Memory B cell (primary cell): ENCODE results near the gene PODXL2.

Experiments used
- ATAC-seq: fragments of 150-1000 bp; cut with Tn5 transposase; 2 replicates; pipeline ENCODE4 v1.10.0; 2021; ENCODE audit warnings: low read depth, mild to moderate bottlenecking, moderate library complexity
- DNase-seq, 2 donors: peaks; one replicate each; pipeline ENCODE4 v3.0.0; 2022; ENCODE audit warnings: low spot score in 2 of 2
- H3K27ac Mint-ChIP-seq: one replicate; pipeline ENCODE4 v1.8.0; 2022; ENCODE audit warnings: mild to moderate bottlenecking, moderate library complexity, mixed read lengths
- H3K27me3 Mint-ChIP-seq: one replicate; pipeline ENCODE4 v1.8.0; 2022; ENCODE audit warnings: mixed read lengths
- H3K36me3 Mint-ChIP-seq: one replicate; pipeline ENCODE4 v1.8.0; 2022; ENCODE audit warnings: mild to moderate bottlenecking, mixed read lengths
- H3K4me1 Mint-ChIP-seq: one replicate; pipeline ENCODE4 v1.8.0; 2022; ENCODE audit warnings: mixed read lengths
- H3K4me3 Mint-ChIP-seq: one replicate; pipeline ENCODE4 v1.8.0; 2022; ENCODE audit warnings: mild to moderate bottlenecking, moderate library complexity, mixed read lengths
- H3K9me3 Mint-ChIP-seq: one replicate; pipeline ENCODE4 v1.8.0; 2022; ENCODE audit warnings: mixed read lengths

PODXL2 gene

GRCh38 chr3:127708837-127709236 is 79.9 kb downstream of the PODXL2 start:
- peaks cover 3% of the 10 kb centered on the region for H3K9me3 Mint-ChIP-seq
- ATAC-seq (no peak), DNase-seq (no peak)
- H3K36me3 Mint-ChIP-seq, result peaks cover 2% of the 10 kb centered on the region
- no peaks in the 10 kb centered on the region for H3K27me3 Mint-ChIP-seq
- no peak overlapping the region for H3K27ac Mint-ChIP-seq
- peaks cover 4% of the 10 kb centered on the region for H3K4me1 Mint-ChIP-seq
- no peak overlapping the region for H3K4me3 Mint-ChIP-seq

GRCh38 chr3:127709320-127710060 is 80.5 kb downstream of the PODXL2 start:
- H3K4me1 Mint-ChIP-seq, result peaks cover 2% of the 10 kb centered on the region
- DNase-seq (no peak), ATAC-seq (no peak)
- no peak overlapping the region for H3K4me3 Mint-ChIP-seq
- no peak overlapping the region for H3K27ac Mint-ChIP-seq
- H3K36me3 Mint-ChIP-seq, result peaks cover under 1% of the 10 kb centered on the region
- peaks cover 2% of the 10 kb centered on the region for H3K9me3 Mint-ChIP-seq
- H3K27me3 Mint-ChIP-seq, result no peaks in the 10 kb centered on the region

- H3K36me3 Mint-ChIP-seq, result no peaks in the 10 kb centered on the region
- H3K27ac Mint-ChIP-seq, result no peak overlapping the region
- H3K4me1 Mint-ChIP-seq, result peaks cover 2% of the 10 kb centered on the region
- ATAC-seq (no peak), DNase-seq (no peak)
- H3K27me3 Mint-ChIP-seq, result no peaks in the 10 kb centered on the region
- no peaks in the 10 kb centered on the region for H3K9me3 Mint-ChIP-seq
- no peak overlapping the region for H3K4me3 Mint-ChIP-seq
These were observed 81.4 kb downstream of the PODXL2 start for GRCh38 chr3:127710155-127710941.

- no peak for DNase-seq
- ATAC-seq, result no peak
- Mint-ChIP-seq H3K4me1 (peaks cover 2% of the 10 kb centered on the region), H3K36me3 (no peaks in the 10 kb centered on the region), H3K27ac (no peak overlapping the region), H3K27me3 (no peaks in the 10 kb centered on the region), H3K9me3 (no peaks in the 10 kb centered on the region), H3K4me3 (no peak overlapping the region)
These were observed 82.2 kb downstream of the PODXL2 start for GRCh38 chr3:127711021-127711695.

GRCh38 chr3:127711896-127712295 is 82.9 kb downstream of the PODXL2 start:
- no peak for DNase-seq
- Mint-ChIP-seq H3K4me3 (no peak overlapping the region), H3K36me3 (no peaks in the 10 kb centered on the region), H3K27ac (no peak overlapping the region), H3K27me3 (no peaks in the 10 kb centered on the region), H3K4me1 (peaks cover 2% of the 10 kb centered on the region), H3K9me3 (no peaks in the 10 kb centered on the region)
- no peak for ATAC-seq

GRCh38 chr3:127712461-127712860 is 83.5 kb downstream of the PODXL2 start:
- Mint-ChIP-seq H3K27me3 (no peaks in the 10 kb centered on the region), H3K27ac (no peak overlapping the region)

GRCh38 chr3:127712881-127713771 is 84.1 kb downstream of the PODXL2 start:
- Mint-ChIP-seq H3K27me3 (no peaks in the 10 kb centered on the region), H3K4me3 (no peak overlapping the region)
- DNase-seq, result no peak

More at GRCh38 chr3:127712461-127712860, 83.5 kb downstream of the PODXL2 start:
- Mint-ChIP-seq H3K4me1 (peaks cover 2% of the 10 kb centered on the region), H3K36me3 (no peaks in the 10 kb centered on the region), H3K4me3 (no peak overlapping the region), H3K9me3 (no peaks in the 10 kb centered on the region)
- ATAC-seq, result no peak
- DNase-seq, result no peak

GRCh38 chr3:127714125-127714571 is 85.2 kb downstream of the PODXL2 start:
- Mint-ChIP-seq H3K4me1 (peaks cover 2% of the 10 kb centered on the region), H3K27me3 (no peaks in the 10 kb centered on the region), H3K27ac (no peak overlapping the region), H3K36me3 (no peaks in the 10 kb centered on the region), H3K9me3 (no peaks in the 10 kb centered on the region), H3K4me3 (no peak overlapping the region)
- no peak for DNase-seq
- ATAC-seq, result no peak

More at GRCh38 chr3:127712881-127713771, 84.1 kb downstream of the PODXL2 start:
- no peak for ATAC-seq
- Mint-ChIP-seq H3K27ac (no peak overlapping the region), H3K9me3 (no peaks in the 10 kb centered on the region), H3K4me1 (peaks cover 2% of the 10 kb centered on the region), H3K36me3 (no peaks in the 10 kb centered on the region)

- ATAC-seq (no peak), DNase-seq (no peak)
- Mint-ChIP-seq H3K36me3 (no peaks in the 10 kb centered on the region), H3K27me3 (no peaks in the 10 kb centered on the region), H3K4me3 (no peak overlapping the region), H3K9me3 (no peaks in the 10 kb centered on the region), H3K27ac (no peak overlapping the region), H3K4me1 (peaks cover 1% of the 10 kb centered on the region)
These were observed 85.9 kb downstream of the PODXL2 start for GRCh38 chr3:127714866-127715265.

GRCh38 chr3:127715532-127715931 is 86.5 kb downstream of the PODXL2 start:
- no peaks in the 10 kb centered on the region for H3K27me3 Mint-ChIP-seq
- no peak overlapping the region for H3K4me3 Mint-ChIP-seq
- no peaks in the 10 kb centered on the region for H3K36me3 Mint-ChIP-seq
- no peak overlapping the region for H3K27ac Mint-ChIP-seq
- ATAC-seq (no peak), DNase-seq (no peak)
- H3K4me1 Mint-ChIP-seq, result no peaks in the 10 kb centered on the region
- H3K9me3 Mint-ChIP-seq, result no peaks in the 10 kb centered on the region

- Mint-ChIP-seq H3K27me3 (no peaks in the 10 kb centered on the region), H3K9me3 (no peaks in the 10 kb centered on the region), H3K4me3 (no peak overlapping the region), H3K4me1 (no peaks in the 10 kb centered on the region), H3K27ac (no peak overlapping the region), H3K36me3 (no peaks in the 10 kb centered on the region)
- DNase-seq (no peak), ATAC-seq (no peak)
These were observed 87.4 kb downstream of the PODXL2 start for GRCh38 chr3:127716384-127716783.

GRCh38 chr3:127717357-127718244 is 88.6 kb downstream of the PODXL2 start:
- H3K9me3 Mint-ChIP-seq, result no peaks in the 10 kb centered on the region
- no peaks in the 10 kb centered on the region for H3K36me3 Mint-ChIP-seq
- no peaks in the 10 kb centered on the region for H3K27me3 Mint-ChIP-seq
- ATAC-seq, result no peak
- no peaks in the 10 kb centered on the region for H3K4me1 Mint-ChIP-seq
- H3K27ac Mint-ChIP-seq, result no peak overlapping the region
- H3K4me3 Mint-ChIP-seq, result no peak overlapping the region
- no peak for DNase-seq
